Cardiac fibroblast (primary cell): ENCODE measurements around the gene ACOXL.

Experiments used
- DNase-seq, 2 donors: peaks; one replicate each; pipeline versions ENCODE4 v3.0.0 to v3.0.0-alpha.2; 2010; ENCODE audit warnings: low read depth in 2 of 2
- H3K4me3 ChIP-seq, 2 donors: replicated peaks in 1 of 2; 1 replicate in 1 of 2; 2 replicates in 1 of 2; pipeline ENCODE4 v1.5.1; 2011; ENCODE audit warnings: low read depth in 2 of 2, low read length in 2 of 2, mild to moderate bottlenecking in 2 of 2, moderate library complexity in 1 of 2
- CTCF ChIP-seq: IDR thresholded peaks from one replicate; pipeline ENCODE4 v1.5.1; 2011; ENCODE audit warnings: low read depth, mild to moderate bottlenecking, low read length, inconsistent platforms

Gene ACOXL

DNA sequence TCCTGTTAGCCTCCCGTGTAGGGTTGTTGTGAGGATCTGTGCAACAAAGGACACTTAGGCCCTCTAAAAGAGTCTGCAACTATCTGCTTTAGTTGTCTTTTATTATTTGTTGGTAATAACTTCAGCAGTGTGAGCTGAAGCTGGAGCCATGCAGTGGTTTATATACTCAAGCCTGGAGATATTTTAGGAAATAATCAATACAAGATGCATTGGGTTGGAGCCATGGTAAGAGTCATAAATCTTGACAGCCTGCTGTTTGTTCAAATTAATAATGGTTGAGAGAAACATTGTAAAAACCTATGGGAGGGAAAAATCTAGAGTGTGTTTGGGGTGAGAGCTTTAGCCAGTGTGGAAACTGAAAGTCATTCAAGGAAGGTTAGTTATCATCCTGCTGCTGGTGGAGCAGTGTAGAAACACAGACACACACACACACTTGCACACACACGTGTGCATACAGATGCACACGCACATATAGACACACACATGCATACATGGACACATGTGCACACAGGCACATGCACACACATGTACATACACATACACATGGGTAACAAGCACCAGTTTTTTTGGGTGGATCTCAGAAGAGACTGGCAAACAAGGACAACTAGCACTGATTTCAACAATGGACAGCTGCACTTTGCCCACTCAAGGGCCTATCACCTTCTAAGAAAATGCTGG lies 51.0 kb downstream of the ACOXL start:
- no peak for DNase-seq
- no peak for TF ChIP-seq CTCF
- no peak overlapping the region for H3K4me3 ChIP-seq

DNA sequence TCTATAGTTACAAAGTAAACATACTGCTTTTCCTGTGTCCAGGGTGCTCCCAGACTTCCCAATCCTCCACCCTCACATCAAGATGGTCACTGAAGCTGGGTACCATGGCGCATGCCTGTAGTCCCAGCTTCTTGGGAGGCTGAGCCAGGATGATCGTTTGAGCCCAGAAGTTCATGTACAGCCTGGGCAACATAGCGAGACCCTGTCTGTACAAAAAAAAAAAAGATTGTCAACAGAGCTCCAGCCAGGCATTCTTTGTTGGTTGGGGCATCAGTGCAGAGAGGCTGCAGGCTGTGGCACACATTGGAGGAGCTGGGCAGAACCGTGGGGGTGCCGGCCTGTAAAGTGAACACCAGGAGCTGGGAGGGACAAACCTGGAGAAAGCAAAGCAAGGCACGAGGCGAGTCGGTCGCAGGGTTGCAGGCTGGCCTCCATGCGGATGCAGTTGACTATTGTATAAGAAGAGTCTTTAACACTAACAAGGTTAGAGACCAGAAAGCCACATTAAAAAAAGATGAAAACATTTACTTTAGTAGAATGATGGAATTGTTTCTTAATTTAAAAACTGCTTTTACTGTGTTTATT lies 51.8 kb downstream of the ACOXL start:
- no peak overlapping the region for H3K4me3 ChIP-seq
- no peak for TF ChIP-seq CTCF
- no peak for DNase-seq

DNA sequence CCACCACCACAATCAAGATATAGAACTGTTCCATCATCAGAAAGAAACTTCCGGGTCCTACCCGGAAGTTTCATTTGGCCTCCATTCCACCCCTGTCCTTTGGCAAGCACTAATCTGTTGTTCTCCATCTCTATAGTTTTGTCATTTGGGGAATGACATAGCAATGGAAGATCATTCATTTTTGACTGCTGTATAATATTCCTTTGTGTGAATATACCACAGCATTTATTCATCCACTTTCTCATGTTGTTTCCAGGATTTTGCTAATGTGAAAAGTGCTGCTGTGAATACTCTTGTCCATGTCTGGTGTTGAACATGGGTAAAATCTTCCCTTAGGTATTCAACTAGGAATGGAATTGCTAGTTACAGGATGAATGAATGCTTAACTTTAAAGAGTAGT lies 53.1 kb downstream of the ACOXL start:
- no peak for DNase-seq
- no peak for TF ChIP-seq CTCF
- H3K4me3 ChIP-seq: no peak overlapping the region

GRCh38 chr2:110788976-110789375 lies 56.6 kb downstream of the ACOXL start:
- no peak for DNase-seq
- no peak for TF ChIP-seq CTCF
- H3K4me3 ChIP-seq: no peak overlapping the region

- no peak for TF ChIP-seq CTCF
- no peak for DNase-seq
These were observed 57.3 kb downstream of the ACOXL start for GRCh38 chr2:110789706-110790105.

DNA sequence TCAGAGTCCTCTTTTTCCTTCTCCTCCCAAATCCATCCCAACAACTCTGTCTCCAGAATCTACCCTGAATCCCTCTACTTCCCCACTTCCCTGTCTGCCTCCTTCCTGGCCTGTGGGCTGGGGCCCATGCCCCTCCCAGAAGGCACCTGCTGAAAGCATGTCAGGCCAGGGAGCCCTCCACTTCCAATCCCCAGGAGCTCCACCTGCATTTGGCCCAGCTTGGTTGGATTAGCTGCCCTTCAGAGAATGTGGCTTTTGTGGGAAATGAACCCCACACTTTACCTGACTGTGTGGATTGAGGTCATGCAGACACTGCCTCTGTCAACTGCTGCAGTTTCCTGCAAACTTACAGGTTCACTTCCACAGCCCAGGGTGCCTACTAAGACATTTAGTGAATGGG lies 58.5 kb downstream of the ACOXL start:
- no peak for TF ChIP-seq CTCF
- no peak for DNase-seq
- no peak overlapping the region for H3K4me3 ChIP-seq

More at GRCh38 chr2:110789706-110790105, 57.3 kb downstream of the ACOXL start:
- H3K4me3 ChIP-seq: no peak overlapping the region
